ENCODE data around the gene TMEM217. TPM values are rescaled to one million over a fixed set of nuclear protein-coding genes. Genes with fewer than 3 reads are reported as not detected.
A peak's percentile ranks its signal among the peaks of the same experiment; 100 is the strongest.

The TMEM217 gene
- total and polyA plus RNA-seq, 9 donors, result 0.34 to 1.3 (median 0.80) TPM

DNA sequence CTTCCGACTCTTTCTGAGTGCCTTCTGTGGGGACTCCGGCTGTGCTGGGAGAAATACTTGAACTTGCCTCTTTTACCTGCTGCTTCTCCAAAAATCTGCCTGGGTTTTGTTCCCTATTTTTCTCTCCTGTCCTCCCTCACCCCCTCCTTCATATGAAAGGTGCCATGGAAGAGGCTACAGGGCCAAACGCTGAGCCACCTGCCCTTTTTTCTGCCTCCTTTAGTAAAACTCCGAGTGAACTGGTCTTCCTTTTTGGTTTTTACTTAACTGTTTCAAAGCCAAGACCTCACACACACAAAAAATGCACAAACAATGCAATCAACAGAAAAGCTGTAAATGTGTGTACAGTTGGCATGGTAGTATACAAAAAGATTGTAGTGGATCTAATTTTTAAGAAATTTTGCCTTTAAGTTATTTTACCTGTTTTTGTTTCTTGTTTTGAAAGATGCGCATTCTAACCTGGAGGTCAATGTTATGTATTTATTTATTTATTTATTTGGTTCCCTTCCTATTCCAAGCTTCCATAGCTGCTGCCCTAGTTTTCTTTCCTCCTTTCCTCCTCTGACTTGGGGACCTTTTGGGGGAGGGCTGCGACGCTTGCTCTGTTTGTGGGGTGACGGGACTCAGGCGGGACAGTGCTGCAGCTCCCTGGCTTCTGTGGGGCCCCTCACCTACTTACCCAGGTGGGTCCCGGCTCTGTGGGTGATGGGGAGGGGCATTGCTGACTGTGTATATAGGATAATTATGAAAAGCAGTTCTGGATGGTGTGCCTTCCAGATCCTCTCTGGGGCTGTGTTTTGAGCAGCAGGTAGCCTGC, 83.2 kb downstream of the TMEM217 start:
- H3K4me1 ChIP-seq (ENCODE audit: control insufficient read depth, insufficient read depth, low read length), result peaks cover 19% of the 10 kb centered on the region
- H3K4me3 ChIP-seq (ENCODE audit: low read length), result no peak overlapping the region
- H3K27me3 ChIP-seq (ENCODE audit: control insufficient read depth, insufficient read depth, low read length), result no peaks in the 10 kb centered on the region
- DNase-seq, result no peak
- H3K36me3 ChIP-seq (ENCODE audit: control insufficient read depth, insufficient read depth, low read length), result peaks cover 29% of the 10 kb centered on the region
- H3K9me3 ChIP-seq (replicated peaks; ENCODE audit: control insufficient read depth, low read depth, low read length), result no peaks in the 10 kb centered on the region
- 100% methylated on average over 1 of the region's 10 CpGs for WGBS (ENCODE audit: insufficient coverage)
- H3K27ac ChIP-seq (ENCODE audit: low read length), result no peak overlapping the region

DNA sequence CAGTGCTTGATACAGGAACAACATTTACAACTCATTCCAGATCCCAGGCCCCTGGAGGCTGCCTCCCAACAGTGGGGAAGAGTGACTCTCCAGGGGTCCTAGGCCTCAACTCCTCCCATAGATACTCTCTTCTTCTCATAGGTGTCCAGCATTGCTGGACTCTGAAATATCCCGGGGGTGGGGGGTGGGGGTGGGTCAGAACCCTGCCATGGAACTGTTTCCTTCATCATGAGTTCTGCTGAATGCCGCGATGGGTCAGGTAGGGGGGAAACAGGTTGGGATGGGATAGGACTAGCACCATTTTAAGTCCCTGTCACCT, 83.8 kb downstream of the TMEM217 start:
- Histone ChIP-seq H3K27me3 (ENCODE audit: control insufficient read depth, insufficient read depth, low read length) (no peaks in the 10 kb centered on the region), H3K9me3 (replicated peaks; ENCODE audit: control insufficient read depth, low read depth, low read length) (no peaks in the 10 kb centered on the region), H3K4me3 (ENCODE audit: low read length) (no peak overlapping the region), H3K27ac (ENCODE audit: low read length) (no peak overlapping the region), H3K4me1 (ENCODE audit: control insufficient read depth, insufficient read depth, low read length) (peaks cover 20% of the 10 kb centered on the region), H3K36me3 (ENCODE audit: control insufficient read depth, insufficient read depth, low read length) (peaks cover 29% of the 10 kb centered on the region)
- DNase-seq, result no peak
- 80% methylated on average over 1 of the region's 3 CpGs for WGBS (ENCODE audit: insufficient coverage)

- Histone ChIP-seq H3K9me3 (replicated peaks; ENCODE audit: control insufficient read depth, low read depth, low read length) (no peaks in the 10 kb centered on the region), H3K4me3 (ENCODE audit: low read length) (no peak overlapping the region), H3K27me3 (ENCODE audit: control insufficient read depth, insufficient read depth, low read length) (no peaks in the 10 kb centered on the region), H3K36me3 (ENCODE audit: control insufficient read depth, insufficient read depth, low read length) (peaks cover 29% of the 10 kb centered on the region), H3K4me1 (ENCODE audit: control insufficient read depth, insufficient read depth, low read length) (peaks cover 24% of the 10 kb centered on the region), H3K27ac (ENCODE audit: low read length) (no peak overlapping the region)
- no peak for DNase-seq
- 84% methylated on average over 6 of the region's 9 CpGs for WGBS (ENCODE audit: insufficient coverage)
Measured at GRCh38 chr6:37173493-37174195, 84.3 kb downstream of the TMEM217 start.

DNA sequence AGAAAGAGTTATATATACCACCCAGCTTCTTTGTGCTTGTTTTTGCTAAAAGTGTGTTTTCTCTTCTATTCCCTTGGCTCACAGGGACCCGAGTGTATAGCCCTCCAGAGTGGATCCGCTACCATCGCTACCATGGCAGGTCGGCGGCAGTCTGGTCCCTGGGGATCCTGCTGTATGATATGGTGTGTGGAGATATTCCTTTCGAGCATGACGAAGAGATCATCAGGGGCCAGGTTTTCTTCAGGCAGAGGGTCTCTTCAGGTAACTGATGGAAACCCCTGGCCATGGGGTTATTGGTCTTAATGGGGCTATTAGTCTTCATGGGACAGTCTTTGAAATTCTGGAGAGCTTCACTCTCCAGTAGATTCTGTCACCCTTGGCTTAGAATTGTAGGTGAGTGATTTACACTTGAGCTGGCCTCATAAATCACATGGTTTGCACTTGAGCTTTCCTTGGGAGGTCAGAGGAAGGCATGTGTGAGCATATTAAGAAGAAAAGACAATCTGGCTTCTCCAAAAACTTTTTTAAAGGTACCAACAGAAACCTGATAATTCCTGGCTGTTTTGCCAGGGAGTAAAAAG, 84.9 kb downstream of the TMEM217 start:
- Histone ChIP-seq H3K27me3 (ENCODE audit: control insufficient read depth, insufficient read depth, low read length) (no peaks in the 10 kb centered on the region), H3K36me3 (ENCODE audit: control insufficient read depth, insufficient read depth, low read length) (peaks cover 29% of the 10 kb centered on the region), H3K9me3 (replicated peaks; ENCODE audit: control insufficient read depth, low read depth, low read length) (no peaks in the 10 kb centered on the region), H3K4me3 (ENCODE audit: low read length) (no peak overlapping the region), H3K4me1 (ENCODE audit: control insufficient read depth, insufficient read depth, low read length) (peaks cover 24% of the 10 kb centered on the region), H3K27ac (ENCODE audit: low read length) (no peak overlapping the region)
- DNase-seq, result no peak
- WGBS (ENCODE audit: insufficient coverage), result 80% methylated on average over 2 of the region's 7 CpGs

- Histone ChIP-seq H3K36me3 (ENCODE audit: control insufficient read depth, insufficient read depth, low read length) (peaks cover 29% of the 10 kb centered on the region), H3K4me3 (ENCODE audit: low read length) (peak overlapping the region; percentile 77), H3K9me3 (replicated peaks; ENCODE audit: control insufficient read depth, low read depth, low read length) (no peaks in the 10 kb centered on the region), H3K27me3 (ENCODE audit: control insufficient read depth, insufficient read depth, low read length) (no peaks in the 10 kb centered on the region), H3K4me1 (ENCODE audit: control insufficient read depth, insufficient read depth, low read length) (peaks cover 24% of the 10 kb centered on the region), H3K27ac (ENCODE audit: low read length) (peak overlapping the region; percentile 78)
- peak; percentile 91 for DNase-seq
- WGBS (ENCODE audit: insufficient coverage), result 12% methylated on average over 12 of the region's 17 CpGs
Measured at GRCh38 chr6:37171970-37172812, 85.8 kb downstream of the TMEM217 start.

- H3K27me3 ChIP-seq (ENCODE audit: control insufficient read depth, insufficient read depth, low read length), result no peaks in the 10 kb centered on the region
- H3K27ac ChIP-seq (ENCODE audit: low read length), result peak overlapping the region; percentile 78
- WGBS (ENCODE audit: insufficient coverage), result 2% methylated on average over 42 of the region's 45 CpGs
- peak overlapping the region; percentile 77 for H3K4me3 ChIP-seq (ENCODE audit: low read length)
- H3K4me1 ChIP-seq (ENCODE audit: control insufficient read depth, insufficient read depth, low read length), result peaks cover 24% of the 10 kb centered on the region
- peak; percentile 77 for DNase-seq
- H3K9me3 ChIP-seq (replicated peaks; ENCODE audit: control insufficient read depth, low read depth, low read length), result no peaks in the 10 kb centered on the region
- H3K36me3 ChIP-seq (ENCODE audit: control insufficient read depth, insufficient read depth, low read length), result peaks cover 29% of the 10 kb centered on the region
Measured at GRCh38 chr6:37171201-37171969, 86.6 kb downstream of the TMEM217 start.

- peak overlapping the region; percentile 77 for H3K4me3 ChIP-seq (ENCODE audit: low read length)
- H3K27me3 ChIP-seq (ENCODE audit: control insufficient read depth, insufficient read depth, low read length), result no peaks in the 10 kb centered on the region
- peaks cover 29% of the 10 kb centered on the region for H3K36me3 ChIP-seq (ENCODE audit: control insufficient read depth, insufficient read depth, low read length)
- peak overlapping the region; percentile 78 for H3K27ac ChIP-seq (ENCODE audit: low read length)
- no peaks in the 10 kb centered on the region for H3K9me3 ChIP-seq (replicated peaks; ENCODE audit: control insufficient read depth, low read depth, low read length)
- H3K4me1 ChIP-seq (ENCODE audit: control insufficient read depth, insufficient read depth, low read length), result peaks cover 24% of the 10 kb centered on the region
- DNase-seq, result peak; percentile 57
- WGBS (ENCODE audit: insufficient coverage), result under 1% methylated on average over 89 of the region's 92 CpGs
Measured at GRCh38 chr6:37170273-37171200, 87.4 kb downstream of the TMEM217 start.

GRCh38 chr6:37169496-37170272, 88.3 kb downstream of the TMEM217 start, which contains the start of gene PIM1:
Gene PIM1, plus strand, starts transcription at chr6:37170152. Its CDS starts 424 bp downstream, at chr6:37170576.
- Histone ChIP-seq H3K36me3 (ENCODE audit: control insufficient read depth, insufficient read depth, low read length) (peaks cover 22% of the 10 kb centered on the region), H3K9me3 (replicated peaks; ENCODE audit: control insufficient read depth, low read depth, low read length) (no peaks in the 10 kb centered on the region), H3K27ac (ENCODE audit: low read length) (peak within 1 kb of the TSS; percentile 99), H3K27me3 (ENCODE audit: control insufficient read depth, insufficient read depth, low read length) (no peaks in the 10 kb centered on the region), H3K4me3 (ENCODE audit: low read length) (peak within 1 kb of the TSS; percentile 78), H3K4me1 (ENCODE audit: control insufficient read depth, insufficient read depth, low read length) (peaks cover 24% of the 10 kb centered on the region)
- WGBS (ENCODE audit: insufficient coverage), result 0% methylated on average over 74 of the region's 90 CpGs
- DNase-seq, result peak; percentile 100
